GM21423 (cell line): ENCODE measurements around the gene TNFSF9.
"Not testable (repeated sequence)": the region's sequence is repeated elsewhere in the genome, so short reads cannot be mapped to it uniquely, and the experiment has no call there.

Experiments
- ATAC-seq: cut with Tn5 transposase; IDR thresholded peaks from one replicate; pipeline ENCODE4 v1.9.1; 2021; ENCODE audit warnings: mild to moderate bottlenecking, moderate library complexity; ENCODE audit not compliant: unreplicated experiment

Gene TNFSF9

DNA sequence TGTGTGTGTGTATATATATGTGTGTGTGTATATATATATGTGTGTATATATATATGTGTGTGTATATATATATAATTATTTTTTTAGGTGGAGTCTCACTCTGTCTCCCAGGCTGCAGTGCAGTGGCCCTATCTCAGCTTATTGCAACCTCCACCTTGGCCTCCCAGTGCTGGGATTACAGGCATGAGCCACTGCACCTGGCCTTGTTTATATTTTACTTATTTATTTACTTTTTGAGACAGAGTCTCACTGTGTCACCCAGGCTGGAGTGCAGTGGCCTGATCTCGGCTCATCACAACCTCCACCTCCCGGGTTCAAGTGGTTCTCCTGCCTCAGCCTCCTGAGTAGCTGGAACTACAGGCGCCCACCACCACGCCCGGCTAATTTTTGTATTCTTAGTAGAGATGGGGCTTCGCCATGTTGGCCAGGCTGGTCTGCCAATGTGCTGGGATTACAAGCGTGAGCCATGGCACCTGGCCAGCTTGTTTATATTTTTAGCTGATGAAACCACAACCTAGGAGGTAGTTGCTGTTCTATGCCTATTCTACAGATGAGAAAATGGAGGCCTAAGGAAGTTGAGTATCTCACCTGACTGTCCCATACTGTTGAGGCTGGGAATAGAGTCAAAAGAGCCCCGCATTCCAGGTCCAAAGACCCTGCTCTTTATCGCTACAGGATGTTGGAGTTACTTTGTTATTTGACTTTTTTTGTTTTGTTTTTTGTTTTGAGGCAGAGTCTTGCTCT lies 22.6 kb upstream of the TNFSF9 start:
- not testable (repeated sequence) for ATAC-seq

DNA sequence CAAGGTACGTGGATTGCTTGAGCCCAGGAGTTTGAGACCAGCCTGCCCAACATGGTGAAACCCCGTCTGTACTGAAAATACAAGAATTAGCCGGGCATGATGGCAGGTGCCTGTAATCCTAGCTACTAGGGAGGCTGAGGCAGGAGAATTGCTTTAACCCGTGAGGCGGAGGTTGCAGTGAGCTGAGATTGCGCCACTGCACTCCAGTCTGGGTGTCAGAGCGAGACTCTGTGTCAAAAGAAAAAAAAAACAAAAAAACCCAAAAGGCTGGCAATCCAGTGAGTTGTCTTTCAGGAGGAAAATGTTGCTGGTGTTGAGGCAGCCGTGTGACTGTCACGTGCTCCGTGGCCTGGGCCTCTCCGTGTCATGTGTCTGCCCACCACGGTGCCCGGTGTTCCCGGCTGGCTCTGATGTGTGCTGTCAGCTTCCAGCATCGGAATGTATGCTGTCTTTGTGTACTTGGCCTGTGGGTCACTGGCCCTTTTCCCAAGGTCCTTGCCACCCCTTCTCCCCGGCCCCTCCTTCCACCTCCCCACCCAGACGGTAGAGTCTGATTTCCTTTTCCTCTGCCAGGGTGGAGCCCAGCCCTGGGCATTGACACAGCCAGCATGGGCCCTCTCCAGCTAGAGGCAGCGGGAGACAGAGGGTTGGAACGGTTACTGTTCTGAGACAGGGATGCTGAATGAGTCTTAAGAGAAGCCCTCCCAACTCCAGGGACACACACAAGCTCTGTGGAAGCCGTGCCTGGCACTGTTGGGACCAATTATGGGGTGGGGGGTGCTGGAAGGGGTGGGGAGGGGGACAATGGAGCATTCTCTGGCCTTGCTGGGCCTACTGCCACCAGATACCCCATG lies 21.5 kb upstream of the TNFSF9 start:
- no peak for ATAC-seq

DNA sequence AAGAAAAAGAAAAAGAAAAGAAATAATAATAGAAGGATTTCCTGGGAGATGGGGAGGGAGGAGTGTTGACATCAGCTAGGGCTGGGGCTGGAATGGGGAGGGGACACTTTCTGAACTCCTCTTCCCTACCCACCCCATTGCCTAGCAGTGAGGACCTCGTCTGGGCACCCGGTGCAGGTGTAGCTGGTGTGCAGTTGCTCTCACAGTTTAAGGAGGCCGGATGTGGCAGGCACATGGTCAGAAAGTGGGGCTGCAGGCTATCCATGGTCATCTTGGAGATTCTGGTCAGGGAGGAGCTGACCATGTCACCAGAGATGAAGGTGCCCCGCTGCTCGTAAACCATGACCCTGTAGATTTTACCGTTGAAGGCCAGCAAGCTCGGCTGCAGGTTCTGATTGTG lies 20.2 kb upstream of the TNFSF9 start:
- ATAC-seq: no peak

DNA sequence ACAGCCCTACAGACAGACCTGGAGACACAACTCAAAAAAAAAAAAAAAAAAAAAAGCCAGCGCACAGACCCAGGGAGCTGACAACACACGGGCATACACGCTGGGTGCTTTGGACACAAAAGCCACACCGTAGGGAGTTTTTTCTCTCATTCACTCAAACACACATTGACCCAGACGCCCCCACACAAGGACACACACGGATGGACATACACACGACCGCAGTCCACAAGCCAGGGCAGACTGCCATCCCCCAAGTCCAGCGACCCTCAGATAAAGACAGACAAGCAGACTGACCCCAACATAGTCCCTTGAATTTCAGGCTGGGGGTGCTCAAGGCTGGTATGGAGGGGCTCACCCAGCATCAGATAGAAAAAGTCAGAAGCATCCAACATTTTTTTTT lies 16.7 kb upstream of the TNFSF9 start:
- ATAC-seq: no peak

DNA sequence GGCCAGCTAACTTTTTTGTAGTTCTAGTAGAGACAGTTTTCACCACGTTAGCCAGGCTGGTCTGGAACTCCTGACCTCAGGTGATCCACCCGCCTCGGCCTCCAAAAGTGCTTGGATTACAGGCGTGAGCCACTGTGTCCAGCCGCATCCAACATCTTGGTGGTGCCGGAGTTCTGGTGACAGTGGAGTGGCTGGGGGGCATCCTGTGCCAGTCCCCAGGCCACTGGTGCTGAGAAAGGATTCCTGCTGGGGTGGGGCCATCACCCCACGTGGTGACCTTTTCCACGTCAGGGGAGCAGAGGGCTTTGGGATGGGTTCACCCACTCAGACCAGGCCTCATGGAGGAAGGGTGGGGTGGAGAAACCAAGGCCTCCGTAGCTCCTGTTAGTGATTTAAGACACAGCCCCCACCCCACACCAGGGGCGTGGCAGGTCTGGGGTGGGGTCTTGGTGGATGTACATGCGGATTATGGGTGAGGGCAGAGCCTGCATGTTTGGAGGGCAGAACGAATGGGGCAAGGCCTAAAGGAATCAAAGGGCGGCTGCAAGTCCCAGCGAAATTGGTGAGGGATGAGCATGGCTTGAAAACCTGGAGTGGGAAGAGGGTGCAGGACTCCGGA lies 15.8 kb upstream of the TNFSF9 start:
- ATAC-seq: no peak

DNA sequence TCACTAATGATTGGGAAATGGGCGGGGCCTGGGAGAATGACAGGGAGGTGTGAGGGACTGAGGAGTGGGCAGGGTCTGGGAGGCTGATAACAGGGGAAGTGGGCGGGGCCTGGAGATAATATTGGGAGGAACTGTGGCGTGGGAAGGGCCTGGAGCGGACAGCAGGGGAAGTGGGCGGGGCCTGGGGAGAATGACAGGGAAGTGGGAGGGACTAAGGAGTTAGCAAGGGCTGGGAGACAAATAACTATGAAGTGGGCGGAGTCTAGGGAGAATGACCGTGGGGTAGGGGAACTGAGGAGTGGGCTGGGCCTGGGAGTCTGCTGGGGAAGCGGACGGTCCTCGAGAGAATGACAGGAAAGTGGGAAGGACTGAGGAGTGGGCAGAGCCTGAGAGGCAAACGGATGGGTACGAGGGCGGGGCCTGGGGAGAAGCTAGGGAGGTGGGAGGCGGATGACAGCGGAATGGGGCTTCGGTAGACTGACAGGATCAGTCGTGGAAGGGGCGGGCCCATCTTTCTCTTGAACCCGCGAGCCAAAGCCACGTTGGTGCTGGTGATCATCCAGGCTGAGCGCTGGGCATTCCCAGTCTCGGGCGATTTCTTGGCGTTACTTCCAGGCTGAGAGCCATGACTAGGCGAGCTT lies 14.7 kb upstream of the TNFSF9 start:
- ATAC-seq: peak; percentile 36

DNA sequence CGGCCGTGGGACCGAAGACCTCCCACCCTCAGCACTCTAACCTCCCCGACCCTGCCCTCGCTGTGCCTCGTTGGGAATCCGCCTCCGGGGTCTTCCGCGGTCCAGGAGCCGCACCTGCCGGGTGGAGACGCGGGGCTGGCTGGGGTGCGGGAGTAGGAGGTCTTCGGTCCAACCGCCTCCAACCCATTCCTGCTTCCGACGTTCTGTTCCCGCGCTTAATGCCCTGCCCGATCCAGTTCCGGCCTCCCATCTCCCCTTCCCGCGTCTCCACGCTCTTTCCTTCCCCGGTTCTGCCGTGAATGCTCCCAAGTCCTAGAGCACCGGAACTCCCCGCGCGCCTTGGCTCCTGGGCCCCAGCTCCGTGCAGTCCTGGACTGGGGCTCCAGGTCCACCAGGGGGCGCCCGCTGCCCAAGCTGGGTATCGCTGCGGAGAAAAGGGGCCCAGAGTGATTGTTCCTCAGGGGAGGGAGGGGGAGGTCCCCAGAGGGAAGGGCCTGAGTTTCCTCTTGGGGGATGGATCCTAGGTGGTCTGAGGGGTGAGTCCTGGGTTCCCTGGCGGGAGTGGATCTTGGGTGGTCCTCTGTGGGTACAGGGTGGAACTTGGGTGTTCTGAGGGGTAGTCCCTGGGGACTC lies 14.1 kb upstream of the TNFSF9 start:
- ATAC-seq: peak; percentile 49

DNA sequence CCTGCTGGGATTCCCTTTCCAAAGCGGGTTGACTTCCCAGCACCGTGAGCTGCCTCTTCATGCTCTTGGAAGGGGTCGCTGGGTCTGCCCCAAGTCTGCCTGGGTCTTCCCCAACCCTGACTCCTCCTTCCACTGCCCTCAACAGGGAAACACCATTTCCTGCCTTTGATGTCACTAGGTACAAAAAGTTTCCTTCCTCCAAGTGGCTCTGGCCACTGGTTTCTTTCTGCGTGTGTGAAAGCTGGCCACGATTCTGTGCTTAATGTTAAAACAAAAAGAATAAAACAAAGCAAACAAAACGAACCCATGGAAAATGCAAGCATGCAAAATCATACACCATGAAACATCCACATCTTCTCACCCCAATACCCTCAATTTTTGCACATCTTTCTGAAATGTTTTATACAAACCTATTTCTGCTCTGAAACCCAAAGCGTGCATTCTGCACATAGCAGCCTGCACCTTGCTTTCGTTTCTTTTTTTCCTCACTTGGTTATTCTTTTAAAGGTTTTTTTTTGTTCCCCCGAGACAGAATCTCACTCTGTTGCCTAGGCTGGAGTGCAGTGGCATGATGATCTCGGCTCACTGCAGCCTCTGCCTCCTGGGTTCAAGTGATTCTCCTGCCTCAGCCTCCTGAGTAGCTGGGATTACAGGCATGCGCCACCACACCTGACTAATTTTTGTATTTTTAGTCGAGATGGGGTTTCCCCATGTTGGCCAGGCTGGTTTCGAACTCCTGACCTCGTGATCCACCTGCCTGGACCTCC lies 12.5 kb upstream of the TNFSF9 start:
- ATAC-seq: peak; percentile 28

DNA sequence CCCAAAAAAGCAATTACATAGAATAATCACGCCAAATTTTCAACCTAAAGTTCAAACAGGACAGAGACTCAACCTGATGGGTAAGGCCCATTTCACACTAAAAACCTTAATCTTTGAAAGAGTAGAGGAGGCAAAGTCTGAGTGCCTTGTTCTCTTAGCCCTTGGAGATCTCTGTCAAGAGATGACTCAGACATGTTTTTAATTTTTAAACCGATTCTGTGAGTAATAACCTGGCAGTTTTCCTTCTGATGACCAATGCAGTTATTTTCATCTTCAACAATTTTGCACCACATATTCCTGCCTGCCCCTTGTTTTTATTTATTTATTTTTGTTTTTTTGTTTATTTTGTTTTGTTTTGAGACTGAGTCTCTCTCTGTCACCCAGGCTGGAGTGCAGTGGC lies 11.5 kb upstream of the TNFSF9 start:
- no peak for ATAC-seq

DNA sequence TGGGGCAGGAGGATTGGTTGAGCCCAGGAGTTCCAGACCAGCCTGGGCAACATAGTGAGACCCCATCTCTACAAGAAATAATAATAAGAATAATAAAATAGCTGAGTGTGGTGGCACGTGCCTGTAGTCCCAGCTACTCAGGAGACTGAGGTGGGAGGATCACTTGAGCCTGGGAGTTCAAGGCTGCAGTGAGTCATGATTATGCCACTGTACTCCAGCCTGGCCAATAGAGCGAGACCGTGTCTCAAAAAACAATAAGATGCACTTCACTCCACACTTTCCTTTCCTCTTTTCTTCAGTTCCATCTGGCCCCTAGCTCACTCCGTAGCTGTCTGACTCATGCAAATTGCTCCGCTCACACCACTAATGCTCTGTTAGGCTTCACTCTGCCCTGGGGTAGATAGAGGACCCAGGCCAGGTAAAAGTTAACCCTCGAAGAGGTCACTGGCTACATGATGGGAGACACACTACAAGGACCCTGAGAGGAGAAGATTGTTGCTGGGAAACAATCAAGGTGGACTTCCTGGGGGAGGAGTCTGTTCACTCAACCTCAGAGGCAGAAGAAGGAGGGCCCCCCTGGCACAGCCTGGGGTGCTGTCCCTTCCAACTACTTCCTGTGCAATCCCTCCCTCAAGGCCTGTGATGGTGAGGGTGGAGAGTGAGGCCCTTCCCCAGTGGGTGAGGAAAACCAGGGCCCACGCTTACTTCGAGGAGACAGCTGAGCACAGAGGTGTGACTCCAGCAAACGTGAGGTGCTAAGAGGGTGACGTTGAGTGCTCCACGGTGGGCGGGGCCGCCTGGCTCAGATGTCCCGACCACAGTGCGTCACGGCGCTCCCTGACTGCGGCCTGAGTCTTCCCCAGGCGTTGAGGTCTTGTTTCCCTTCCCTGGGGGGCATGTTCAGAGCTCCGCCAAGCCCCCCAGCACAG lies 8.8 kb upstream of the TNFSF9 start:
- peak; percentile 40 for ATAC-seq

DNA sequence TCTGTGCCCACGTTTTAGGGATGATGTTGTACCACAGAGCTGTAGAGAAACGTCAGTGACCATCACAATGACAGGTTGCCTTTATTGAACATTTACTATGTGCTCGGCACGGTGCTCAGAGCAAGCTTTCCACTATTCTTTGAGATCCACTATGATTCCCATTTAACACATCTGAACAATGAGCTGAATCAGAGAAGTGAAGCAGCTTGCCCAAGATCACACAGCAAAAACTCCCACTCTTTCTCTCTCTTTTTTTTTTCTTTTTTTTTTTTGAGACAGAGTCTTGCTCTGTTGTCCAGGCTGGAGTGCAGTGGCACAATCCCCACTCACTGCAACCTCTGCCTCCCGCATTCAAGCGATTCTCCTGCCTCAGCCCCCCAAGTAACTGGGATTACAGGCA lies 8.1 kb upstream of the TNFSF9 start:
- ATAC-seq: no peak

DNA sequence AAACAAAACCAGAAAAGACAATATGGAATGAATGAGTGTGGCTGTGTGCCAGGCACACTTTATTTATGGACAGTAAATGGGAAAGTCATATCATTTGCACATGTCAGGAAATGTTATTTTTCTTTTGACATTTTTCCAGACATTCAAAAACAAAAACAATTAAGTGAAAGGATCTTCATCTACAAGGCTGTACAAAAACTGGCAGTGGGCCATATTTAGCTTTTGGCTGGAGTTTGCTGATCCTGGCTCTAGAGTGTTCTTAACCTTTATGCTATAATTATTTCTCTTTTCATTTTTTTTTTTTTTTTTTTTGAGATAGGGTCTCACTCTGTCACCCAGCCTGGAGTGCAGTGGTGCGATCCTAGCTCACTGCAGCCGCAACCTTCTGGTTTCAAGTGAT lies 6.5 kb upstream of the TNFSF9 start:
- no peak for ATAC-seq

DNA sequence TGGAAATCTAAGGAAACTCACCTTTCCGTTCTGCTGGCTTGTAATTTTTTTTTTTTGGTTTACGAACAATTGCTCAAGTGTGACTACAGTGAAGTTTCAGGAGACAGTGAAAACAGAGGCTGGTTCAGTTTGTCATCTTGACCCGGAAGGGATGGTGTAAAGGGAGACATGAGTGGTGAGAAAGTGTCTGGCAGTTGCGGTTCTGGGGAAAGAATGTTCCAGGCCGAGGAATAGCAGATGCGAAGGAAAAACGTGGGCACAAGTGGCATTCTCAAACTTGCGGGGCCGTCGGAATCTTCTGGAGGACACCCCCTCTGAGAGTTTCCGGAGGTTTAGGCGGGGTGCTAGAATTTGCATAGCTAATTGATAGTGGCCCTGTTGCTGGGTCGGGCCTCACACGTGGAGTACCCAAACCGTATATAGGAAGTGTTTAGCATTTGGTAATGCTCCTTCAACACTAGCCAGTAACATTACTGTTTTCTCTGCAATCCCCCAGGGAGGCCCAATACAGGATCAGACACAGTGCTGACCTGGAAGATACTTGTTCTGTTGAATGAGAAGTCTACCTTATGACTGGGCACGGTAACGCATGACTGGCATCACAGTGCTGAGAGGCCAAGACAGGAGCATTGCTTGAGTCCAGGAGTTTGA lies 2.8 kb upstream of the TNFSF9 start:
- peak; percentile 50 for ATAC-seq

DNA sequence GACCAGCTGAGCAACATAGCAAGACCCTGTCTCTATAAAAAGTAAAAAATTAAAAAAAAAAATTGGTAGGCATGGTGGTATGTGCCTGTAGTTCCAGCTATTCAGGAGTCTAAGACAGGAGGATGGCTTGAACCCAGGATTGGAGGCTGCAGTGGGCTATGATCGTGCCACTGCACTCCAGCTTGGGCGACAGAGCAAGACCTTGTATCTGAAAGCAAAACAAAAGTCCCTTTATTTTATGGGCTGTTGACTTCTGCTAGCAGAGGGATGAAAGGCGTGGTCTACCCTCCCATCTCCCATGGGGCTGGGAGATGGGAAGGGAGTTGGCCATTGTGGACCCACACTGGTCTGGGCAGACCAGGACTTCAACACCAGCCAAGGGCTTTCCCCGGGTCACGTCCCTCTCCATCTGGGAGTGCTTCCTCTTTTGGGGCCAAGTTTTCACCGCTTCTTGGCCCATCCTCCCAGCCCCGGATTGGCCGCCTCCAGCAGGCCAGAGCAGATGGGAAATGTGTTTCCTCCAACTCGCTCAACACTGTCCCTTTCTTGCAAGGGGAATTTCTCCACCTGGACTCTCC lies 2.2 kb upstream of the TNFSF9 start:
- ATAC-seq: no peak

DNA sequence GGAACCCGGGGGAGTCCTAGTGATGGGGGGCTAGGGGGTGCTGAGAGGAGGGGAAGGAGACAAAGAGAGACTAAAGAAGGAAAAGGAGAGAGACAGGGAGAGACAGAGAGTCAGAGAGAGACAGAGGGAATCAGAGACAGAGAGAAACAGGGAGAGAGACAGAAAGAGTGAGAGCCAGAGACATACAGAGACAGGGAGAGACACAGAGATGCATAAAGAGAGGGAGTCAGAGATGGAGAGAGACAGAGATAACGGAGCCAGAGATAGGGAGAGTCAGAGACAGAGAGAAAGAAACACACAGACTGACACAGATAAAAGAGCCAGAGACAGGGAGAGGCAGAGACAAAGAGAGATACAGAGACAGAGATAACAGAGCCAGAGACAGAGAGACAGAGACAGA lies 1.5 kb upstream of the TNFSF9 start:
- ATAC-seq: no peak

DNA sequence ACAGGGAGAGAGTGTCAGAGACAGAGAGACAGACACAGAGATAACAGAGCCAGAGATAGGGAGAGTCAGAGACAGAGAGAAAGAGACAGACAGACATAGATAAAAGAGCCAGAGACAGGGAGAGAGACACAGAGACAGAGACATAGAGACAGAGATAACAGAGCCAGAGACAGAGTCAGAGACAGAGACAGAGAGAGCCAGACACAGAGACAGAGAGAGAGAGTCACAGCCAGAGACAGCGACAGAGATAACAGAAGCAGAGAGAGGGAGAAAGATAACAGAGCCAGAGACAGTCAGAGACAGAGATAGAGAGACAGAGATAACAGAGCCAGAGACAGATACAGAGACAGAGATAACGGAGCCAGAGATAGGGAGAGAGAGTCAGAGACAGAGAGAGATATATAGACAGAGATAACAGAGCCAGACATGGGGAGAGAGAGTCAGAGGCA lies 865 bp upstream of the TNFSF9 start:
- no peak for ATAC-seq

DNA sequence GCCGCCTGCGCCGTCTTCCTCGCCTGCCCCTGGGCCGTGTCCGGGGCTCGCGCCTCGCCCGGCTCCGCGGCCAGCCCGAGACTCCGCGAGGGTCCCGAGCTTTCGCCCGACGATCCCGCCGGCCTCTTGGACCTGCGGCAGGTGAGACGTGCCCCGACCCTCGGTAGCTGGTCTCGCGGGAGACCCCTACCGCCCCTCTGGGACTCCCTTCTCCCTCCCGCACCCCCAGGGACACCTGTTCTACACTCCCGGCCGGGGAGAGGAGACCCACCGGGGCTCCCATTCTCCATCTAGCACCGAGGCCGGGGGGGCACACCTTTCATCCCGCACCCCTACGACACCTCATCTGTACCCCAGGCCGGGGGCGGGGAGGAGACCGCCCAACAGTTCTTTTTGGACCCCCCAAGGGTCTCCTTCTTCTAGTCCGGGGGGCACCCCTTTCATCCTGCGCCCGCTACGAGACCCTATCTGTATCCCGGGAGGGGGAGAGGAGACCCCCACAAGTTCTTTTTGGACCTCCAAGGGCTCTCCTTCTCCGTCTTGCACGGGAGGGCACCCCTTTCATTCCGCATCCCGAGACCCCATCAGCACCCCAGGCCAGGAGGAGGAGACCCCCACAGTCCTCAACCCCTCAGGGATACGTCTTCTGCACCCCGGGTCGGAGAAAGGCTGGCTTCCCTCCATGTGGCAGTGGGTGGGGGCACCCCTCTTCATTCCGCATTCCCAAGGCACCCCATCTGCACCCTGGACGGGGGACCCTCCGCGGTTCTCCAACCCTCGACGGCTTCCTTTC lies 533 bp downstream of the TNFSF9 start:
- no peak for ATAC-seq

DNA sequence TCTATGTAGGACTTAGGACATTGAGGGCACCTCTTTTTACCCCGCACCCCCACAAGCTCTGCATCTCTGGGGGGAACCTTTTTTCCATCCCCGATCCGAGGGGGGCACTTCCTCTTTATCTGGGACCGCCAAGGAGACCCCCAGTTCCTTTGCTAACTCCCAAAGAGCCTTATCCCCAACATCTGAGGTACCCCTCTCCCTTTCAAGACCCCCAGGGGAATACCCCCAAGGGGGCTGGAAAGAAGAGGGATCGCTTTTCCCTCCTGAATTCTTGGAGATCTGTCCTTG lies 1.1 kb downstream of the TNFSF9 start:
- no peak for ATAC-seq
